Measurements from ENCODE around the gene FYCO1.

FYCO1 gene

GRCh38 chr3:45959201-45959600, 36.4 kb downstream of the FYCO1 start:
- no peak for DNase-seq

- DNase-seq: peak; percentile 43
Observed at GRCh38 chr3:45958321-45958791, 37.3 kb downstream of the FYCO1 start.

- peak; percentile 34 for DNase-seq
Observed at GRCh38 chr3:45957586-45957985, 38.0 kb downstream of the FYCO1 start.

DNA sequence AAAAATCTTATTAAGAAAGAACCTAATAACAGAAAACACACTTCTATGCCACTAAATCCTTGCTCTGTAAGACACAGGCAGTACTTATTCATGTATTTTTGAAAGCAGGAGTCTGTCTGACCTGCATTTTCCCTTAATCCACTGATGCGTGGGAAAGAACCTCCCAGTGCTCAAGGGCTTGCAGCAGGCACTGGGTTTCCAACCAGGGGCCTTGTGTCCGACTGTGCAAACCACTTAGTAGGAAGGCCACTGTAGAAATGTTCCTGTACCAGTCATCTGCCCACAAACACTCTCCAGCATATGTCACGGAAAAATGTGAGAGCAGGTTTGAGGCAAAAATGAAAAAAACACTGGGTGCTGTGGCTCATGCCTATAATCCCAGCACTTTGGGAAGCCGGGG, 39.9 kb downstream of the FYCO1 start:
- peak; percentile 13 for DNase-seq

DNA sequence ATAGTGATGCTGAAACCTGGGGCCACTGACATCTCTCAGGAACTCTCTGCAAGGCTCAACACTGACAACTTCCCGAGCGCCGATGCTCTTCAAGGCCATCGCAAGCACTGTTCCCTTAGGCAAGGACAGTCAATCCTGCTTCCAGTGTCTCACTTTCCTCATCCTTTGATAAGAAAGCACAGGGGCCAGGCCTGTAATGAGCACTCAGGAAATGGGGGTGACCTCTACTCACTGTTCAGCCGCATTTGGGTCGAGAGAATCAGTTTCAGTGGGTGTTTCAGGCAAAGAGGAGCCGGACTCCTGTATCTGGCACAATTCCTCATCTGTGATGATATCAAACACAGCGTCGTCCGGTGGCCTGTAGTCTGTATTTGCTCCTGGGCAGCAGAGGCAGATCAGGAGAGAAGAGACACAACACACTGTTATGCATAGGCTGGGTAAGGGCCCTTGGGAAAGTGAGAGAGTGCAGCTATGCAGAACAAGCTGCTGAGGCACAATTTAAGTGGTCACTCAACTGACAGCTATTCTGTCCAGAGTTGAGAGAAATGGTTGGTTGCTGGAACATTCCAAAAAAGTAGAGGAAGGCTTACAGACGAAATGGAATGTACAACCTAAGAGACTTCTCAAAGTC, 40.5 kb downstream of the FYCO1 start:
- DNase-seq: peak; percentile 38

- DNase-seq: peak; percentile 50
Observed at GRCh38 chr3:45954306-45954705, 41.3 kb downstream of the FYCO1 start.

GRCh38 chr3:45953536-45953935, 42.1 kb downstream of the FYCO1 start:
- DNase-seq: no peak

DNA sequence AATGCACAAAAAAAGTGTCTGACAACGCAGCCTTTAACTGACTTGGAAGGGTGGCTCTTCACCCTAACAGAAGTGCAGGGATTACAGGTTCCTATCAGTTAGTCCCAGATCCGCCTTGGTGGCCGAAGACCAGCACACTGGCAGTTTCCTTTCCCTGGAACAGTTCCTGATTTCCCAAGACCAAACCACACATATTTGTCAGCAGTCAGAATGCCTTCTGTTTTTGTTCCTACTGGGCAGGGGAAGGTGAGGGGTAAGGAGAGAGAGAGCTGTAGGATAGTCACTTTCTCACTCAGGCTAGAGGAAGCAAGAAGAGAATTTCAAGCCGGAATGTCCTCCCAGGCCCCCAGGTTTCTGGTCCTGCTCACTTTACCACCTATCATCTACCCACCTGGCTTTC, 43.2 kb downstream of the FYCO1 start:
- peak; percentile 41 for DNase-seq

DNA sequence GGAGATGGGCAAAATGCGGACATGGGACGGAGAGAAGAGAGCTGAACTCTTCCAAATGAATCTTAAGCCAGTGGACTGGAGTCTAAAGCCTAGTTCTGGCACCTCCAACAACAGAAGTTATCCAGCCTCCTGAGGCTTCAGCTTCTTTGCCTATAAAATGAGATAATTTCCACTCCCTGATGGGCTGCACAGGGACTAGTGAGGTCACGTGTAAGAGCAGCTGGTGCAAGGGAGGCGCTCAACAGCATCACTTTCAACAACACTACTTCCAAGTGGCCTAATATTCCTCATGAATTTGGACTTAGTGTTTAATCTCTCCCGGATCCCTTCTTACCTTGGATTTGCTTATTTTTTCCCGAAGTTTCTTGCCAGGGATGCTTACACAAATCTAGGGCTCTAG, 43.7 kb downstream of the FYCO1 start:
- no peak for DNase-seq

GRCh38 chr3:45950686-45951600, 44.7 kb downstream of the FYCO1 start:
- peak; percentile 77 for DNase-seq

GRCh38 chr3:45950131-45950530, 45.5 kb downstream of the FYCO1 start:
- DNase-seq: peak; percentile 55

GRCh38 chr3:45949432-45949831, 46.2 kb downstream of the FYCO1 start:
- no peak for DNase-seq

DNA sequence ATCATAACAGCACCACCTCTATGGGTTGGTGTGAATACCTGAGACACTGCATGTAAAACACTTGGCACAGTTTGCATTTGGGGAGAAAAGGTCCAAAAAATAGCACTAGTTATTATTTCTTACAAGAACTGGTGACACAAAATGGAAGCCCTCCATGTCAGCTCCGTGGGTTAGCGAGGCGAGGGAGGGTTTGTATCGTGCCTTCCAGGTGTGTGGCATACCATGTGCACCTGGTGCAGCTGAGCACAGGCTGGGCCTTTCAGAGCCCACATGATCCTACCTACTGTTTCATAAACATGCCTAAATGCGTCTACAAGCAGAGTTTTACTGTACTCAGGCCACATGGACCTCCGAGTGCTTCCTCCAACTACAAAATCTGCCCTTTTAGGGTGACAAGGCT, 46.7 kb downstream of the FYCO1 start:
- no peak for DNase-seq

- no peak for DNase-seq
Observed at GRCh38 chr3:45948311-45948781, 47.3 kb downstream of the FYCO1 start.

DNA sequence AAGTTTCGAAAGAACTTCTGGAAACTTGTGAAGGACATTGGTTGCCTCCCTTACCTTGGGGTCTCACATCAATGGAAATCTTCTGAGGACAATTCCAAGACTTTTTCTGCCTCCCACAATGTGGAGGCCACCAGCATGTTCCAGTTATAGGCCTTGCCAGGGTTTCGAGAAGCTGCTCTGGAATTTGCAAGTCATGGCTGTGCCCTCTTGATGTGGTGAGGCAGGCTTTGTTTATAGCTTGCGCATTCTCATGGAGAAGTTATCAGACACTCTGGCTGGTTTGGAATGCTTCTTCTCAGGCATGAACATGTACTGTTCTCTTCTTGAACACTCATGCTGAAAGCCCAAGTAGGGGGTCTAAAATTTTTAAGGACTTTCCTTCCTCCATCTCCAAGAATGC, 48.3 kb downstream of the FYCO1 start:
- DNase-seq: peak; percentile 26

GRCh38 chr3:45946875-45947274, 48.7 kb downstream of the FYCO1 start:
- DNase-seq: no peak

- DNase-seq: peak; percentile 44
Observed at GRCh38 chr3:45946307-45946706, 49.3 kb downstream of the FYCO1 start.

GRCh38 chr3:45944830-45945620, 50.6 kb downstream of the FYCO1 start:
- DNase-seq: no peak

DNA sequence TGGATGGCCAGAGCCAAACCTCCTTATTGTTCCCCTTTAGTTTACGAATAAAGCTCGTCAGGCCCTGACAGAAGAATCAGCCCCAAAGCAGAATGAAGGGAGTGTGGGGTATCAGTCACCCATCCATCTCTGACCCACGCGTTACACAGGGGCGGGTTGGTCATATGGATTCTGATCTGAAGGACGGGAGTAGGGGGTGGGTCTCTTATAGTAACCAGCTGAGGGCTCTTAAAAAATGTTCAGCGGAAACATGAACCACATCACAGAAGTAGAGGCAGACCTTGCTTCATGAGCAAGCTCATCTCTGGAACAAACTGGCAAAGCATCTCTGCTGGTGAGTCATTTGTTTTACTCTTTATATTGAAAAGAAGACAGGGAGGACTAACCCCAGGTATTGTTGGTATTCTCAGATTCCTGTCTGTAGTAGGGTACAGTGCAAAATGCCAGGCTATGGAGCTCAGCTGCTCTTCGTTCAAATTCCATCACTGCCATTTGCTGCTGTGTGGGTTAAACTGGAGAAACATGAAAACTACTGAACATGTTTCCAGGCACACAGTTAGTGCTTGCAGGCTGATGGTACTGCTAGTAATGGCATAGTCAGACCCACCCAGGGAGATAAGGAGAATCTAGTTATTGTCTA, 52.3 kb downstream of the FYCO1 start, which contains the start of gene CXCR6:
Gene CXCR6, plus strand, starts transcription at position 258 of the 640 bp plus-strand sequence. CDS start 3,018 bp downstream, outside the sequence.
- no peak for DNase-seq

DNA sequence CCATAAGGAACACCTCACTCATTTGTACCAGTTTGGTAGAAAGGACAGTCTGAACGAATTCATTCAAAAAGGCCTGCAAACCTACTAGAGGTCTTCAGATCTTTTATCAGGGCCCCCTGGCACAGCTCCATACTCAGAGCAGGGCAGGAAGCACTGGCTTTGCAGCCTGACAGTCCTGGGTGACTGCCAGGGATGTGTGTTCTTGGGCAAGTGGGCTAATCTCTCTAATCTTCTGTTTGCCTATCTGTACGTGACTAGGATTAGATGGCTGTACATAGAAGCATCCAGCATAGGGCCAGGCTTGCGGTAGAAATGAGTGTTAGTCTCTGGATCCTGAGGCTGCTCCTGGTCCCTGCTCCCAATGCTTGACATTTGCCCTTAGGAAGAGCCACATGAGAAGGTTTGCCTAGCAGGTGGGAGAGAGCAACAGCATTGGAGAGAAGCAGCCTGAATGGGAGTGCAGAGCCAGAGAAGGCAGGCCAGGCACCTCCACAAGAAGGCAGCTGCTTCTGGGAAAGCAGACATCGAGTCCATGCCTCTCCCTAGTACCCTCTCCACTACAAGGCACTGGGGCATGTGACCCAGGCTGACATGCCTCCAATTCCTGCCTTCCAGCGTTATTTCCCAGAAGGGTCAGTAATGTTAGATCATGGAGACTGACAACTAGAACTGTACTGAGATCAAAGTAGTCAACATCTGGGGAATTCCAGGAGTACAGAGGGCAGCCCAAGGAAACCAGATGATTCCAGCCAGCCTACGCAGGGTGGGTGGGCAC, 53.4 kb downstream of the FYCO1 start:
- DNase-seq: no peak

DNA sequence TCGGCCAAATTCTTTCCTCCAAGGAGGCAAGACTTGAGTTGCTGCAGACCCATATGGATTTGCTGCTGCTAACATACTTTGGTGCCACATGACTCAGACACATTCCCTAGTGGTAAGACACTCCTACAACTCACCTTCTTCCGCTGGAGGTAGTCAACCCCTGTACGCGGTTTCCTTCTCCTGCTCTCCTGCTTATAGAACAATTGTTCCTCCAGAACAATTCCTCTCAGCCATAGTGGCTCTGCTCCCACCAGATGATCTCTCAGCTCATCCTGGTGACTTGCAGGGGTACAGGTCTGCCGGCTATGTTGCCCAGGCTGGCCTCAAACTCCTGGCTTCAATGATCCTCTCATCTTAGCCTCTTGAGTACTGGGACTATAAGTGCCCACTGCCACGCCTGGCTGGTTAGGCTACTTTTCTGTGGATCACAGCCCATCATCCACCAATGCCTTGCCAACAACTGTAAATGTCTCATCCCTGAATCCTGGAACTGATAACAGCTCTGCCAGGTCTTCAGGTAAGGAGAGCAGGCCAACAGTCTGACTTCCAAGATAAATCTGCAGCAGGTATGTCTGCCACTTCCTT, 54.8 kb downstream of the FYCO1 start:
- DNase-seq: no peak
